Hepatocyte (in vitro differentiated cells): ENCODE measurements around the gene ST6GAL1. TPM values are rescaled to one million over a fixed set of nuclear protein-coding genes. Genes with fewer than 3 reads are reported as not detected.
A peak's percentile ranks its signal among the peaks of the same experiment; 100 is the strongest.

Source experiments
- DNase-seq: peaks from one replicate; pipeline ENCODE4 v3.0.0-alpha.2; 2016; ENCODE audit warnings: low spot score
- H2AFZ ChIP-seq: fragments of 200-600 bp; sonication (generic); 2 replicates; pipeline ENCODE4 v1.6.0; 2016; ENCODE audit warnings: antibody characterized with exemption, mild to moderate bottlenecking
- H3K27ac ChIP-seq: fragments of 200-600 bp; sonication (generic); 2 replicates; pipeline ENCODE4 v1.5.1; 2016; ENCODE audit warnings: mild to moderate bottlenecking
- H3K27me3 ChIP-seq: fragments of 200-600 bp; sonication (generic); 2 replicates; pipeline ENCODE4 v1.6.1; 2016
- H3K36me3 ChIP-seq: fragments of 200-600 bp; sonication (generic); replicated peaks from 2 replicates; pipeline ENCODE4 v1.5.1; 2016; ENCODE audit warnings: low read depth; ENCODE audit not compliant: insufficient read depth
- H3K4me1 ChIP-seq: fragments of 200-600 bp; sonication (generic); 2 replicates; pipeline ENCODE4 v1.5.1; 2016; ENCODE audit warnings: mild to moderate bottlenecking, moderate library complexity; ENCODE audit not compliant: insufficient read depth
- H3K4me2 ChIP-seq: fragments of 200-600 bp; sonication (generic); 2 replicates; pipeline ENCODE4 v1.6.0; 2016
- H3K4me3 ChIP-seq: fragments of 200-600 bp; sonication (generic); 2 replicates; pipeline ENCODE4 v1.5.1; 2016; ENCODE audit warnings: mild to moderate bottlenecking
- H3K79me2 ChIP-seq: fragments of 200-600 bp; sonication (generic); 2 replicates; pipeline ENCODE4 v1.6.0; 2017; ENCODE audit warnings: mild to moderate bottlenecking
- H3K9me2 ChIP-seq: fragments of 200-600 bp; sonication (generic); replicated peaks from 2 replicates; pipeline ENCODE4 v1.6.0; 2017; ENCODE audit warnings: mild to moderate bottlenecking; ENCODE audit not compliant: insufficient read depth
- H3K9me3 ChIP-seq: fragments of 200-600 bp; sonication (generic); 2 replicates; pipeline ENCODE4 v1.5.1; 2016; ENCODE audit warnings: low read depth, mild to moderate bottlenecking
- H4K20me1 ChIP-seq: fragments of 200-600 bp; sonication (generic); 2 replicates; pipeline ENCODE4 v1.6.0; 2016; ENCODE audit warnings: mild to moderate bottlenecking; ENCODE audit not compliant: insufficient read depth, poor library complexity, severe bottlenecking
- EZH2 ChIP-seq: fragments of 200-600 bp; sonication (generic); IDR thresholded peaks from 2 replicates; pipeline ENCODE4 v1.6.1; 2016; ENCODE audit warnings: antibody characterized with exemption, mild to moderate bottlenecking, borderline replicate concordance
- EZH2phosphoT487 ChIP-seq: fragments of 200-600 bp; sonication (generic); IDR thresholded peaks from one replicate; pipeline ENCODE4 v1.6.1; 2018; ENCODE audit warnings: antibody characterized with exemption, mild to moderate bottlenecking, low read depth, moderate library complexity; ENCODE audit not compliant: unreplicated experiment, severe bottlenecking
- WGBS: methylation state at CpG from one replicate; pipeline ENCODE4 v1.1.6; 2016; ENCODE audit warnings: low lambda C conversion rate; ENCODE audit errors: missing lambda C conversion rate; 5-methylcytosine and 5-hydroxymethylcytosine counted together
- polyA plus RNA-seq: library from polyadenylated mRNA; unstranded; fragments of >200 nt; fragmentation: Nextera tagmentation; extraction: Ambion mirVana; gene quantifications from 2 replicates; pipeline ENCODE4 v1.2.1, GENCODE V29; 2016
- total RNA-seq: library from RNA; depleted of rRNA; stranded (reverse); fragments of >200 nt; gene quantifications from 2 replicates; pipeline ENCODE4 v1.2.3, GENCODE V29; 2014
- TF ChIP-seq, protein P1 (sequence below): fragments of 200-600 bp; sonication (generic); IDR thresholded peaks from 2 replicates; pipeline ENCODE4 v1.5.1; 2016; ENCODE audit warnings: antibody characterized with exemption, mild to moderate bottlenecking; ENCODE audit not compliant: poor library complexity

ST6GAL1 gene
- total and polyA plus RNA-seq, 2 experiments from 2014 or later: 57.5 to 109 TPM

GRCh38 chr3:187041362-187042307, 111.3 kb downstream of the ST6GAL1 start:
- no peaks in the 10 kb centered on the region for H3K9me3 ChIP-seq
- peaks cover 19% of the 10 kb centered on the region for H3K4me1 ChIP-seq
- H3K27ac ChIP-seq: peak overlapping the region; percentile 90
- H3K4me2 ChIP-seq: peak overlapping the region; percentile 68
- no peaks in the 10 kb centered on the region for H3K9me2 ChIP-seq
- no peak overlapping the region for H3K4me3 ChIP-seq
- H4K20me1 ChIP-seq: no peaks in the 10 kb centered on the region
- no peak overlapping the region for H2AFZ ChIP-seq
- TF ChIP-seq EZH2: no peak
- no peak for TF ChIP-seq EZH2phosphoT487
- TF ChIP-seq, protein P1, sequence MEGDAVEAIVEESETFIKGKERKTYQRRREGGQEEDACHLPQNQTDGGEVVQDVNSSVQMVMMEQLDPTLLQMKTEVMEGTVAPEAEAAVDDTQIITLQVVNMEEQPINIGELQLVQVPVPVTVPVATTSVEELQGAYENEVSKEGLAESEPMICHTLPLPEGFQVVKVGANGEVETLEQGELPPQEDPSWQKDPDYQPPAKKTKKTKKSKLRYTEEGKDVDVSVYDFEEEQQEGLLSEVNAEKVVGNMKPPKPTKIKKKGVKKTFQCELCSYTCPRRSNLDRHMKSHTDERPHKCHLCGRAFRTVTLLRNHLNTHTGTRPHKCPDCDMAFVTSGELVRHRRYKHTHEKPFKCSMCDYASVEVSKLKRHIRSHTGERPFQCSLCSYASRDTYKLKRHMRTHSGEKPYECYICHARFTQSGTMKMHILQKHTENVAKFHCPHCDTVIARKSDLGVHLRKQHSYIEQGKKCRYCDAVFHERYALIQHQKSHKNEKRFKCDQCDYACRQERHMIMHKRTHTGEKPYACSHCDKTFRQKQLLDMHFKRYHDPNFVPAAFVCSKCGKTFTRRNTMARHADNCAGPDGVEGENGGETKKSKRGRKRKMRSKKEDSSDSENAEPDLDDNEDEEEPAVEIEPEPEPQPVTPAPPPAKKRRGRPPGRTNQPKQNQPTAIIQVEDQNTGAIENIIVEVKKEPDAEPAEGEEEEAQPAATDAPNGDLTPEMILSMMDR: no peak
- WGBS: 79% methylated on average over 8 of the region's 8 CpGs
- no peaks in the 10 kb centered on the region for H3K36me3 ChIP-seq
- peaks cover 36% of the 10 kb centered on the region for H3K79me2 ChIP-seq
- no peak for DNase-seq
- no peaks in the 10 kb centered on the region for H3K27me3 ChIP-seq

DNA sequence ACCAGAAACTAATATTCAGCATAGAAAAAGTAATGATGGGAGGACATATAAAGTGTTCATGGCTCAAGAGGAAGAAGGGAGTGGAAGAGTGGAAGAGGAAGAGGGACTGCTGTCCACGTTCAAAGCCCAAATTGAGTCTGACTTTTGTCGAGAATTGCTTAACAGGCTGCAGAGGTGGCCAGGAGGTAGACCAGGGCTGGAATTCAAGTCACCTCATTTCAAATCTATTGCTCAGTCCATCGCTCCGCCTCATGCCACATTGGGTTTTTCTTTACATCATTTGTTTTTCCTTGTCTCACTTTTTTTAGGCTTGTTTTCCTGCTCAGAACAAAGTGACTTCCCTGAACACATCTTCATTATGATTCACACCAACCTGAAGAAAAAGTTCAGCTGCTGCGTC, 112.0 kb downstream of the ST6GAL1 start:
- DNase-seq: no peak
- peaks cover 19% of the 10 kb centered on the region for H3K4me1 ChIP-seq
- TF ChIP-seq EZH2phosphoT487 (no peak), EZH2 (no peak)
- TF ChIP-seq, protein P1: no peak
- H3K36me3 ChIP-seq: no peaks in the 10 kb centered on the region
- 94% methylated on average over 5 of the region's 5 CpGs for WGBS
- no peaks in the 10 kb centered on the region for H3K9me2 ChIP-seq
- H3K27me3 ChIP-seq: no peaks in the 10 kb centered on the region
- H3K79me2 ChIP-seq: peaks cover 41% of the 10 kb centered on the region
- peak overlapping the region; percentile 90 for H3K27ac ChIP-seq
- no peak overlapping the region for H3K4me2 ChIP-seq
- H2AFZ ChIP-seq: no peak overlapping the region
- no peak overlapping the region for H3K4me3 ChIP-seq
- H4K20me1 ChIP-seq: no peaks in the 10 kb centered on the region
- H3K9me3 ChIP-seq: no peaks in the 10 kb centered on the region

DNA sequence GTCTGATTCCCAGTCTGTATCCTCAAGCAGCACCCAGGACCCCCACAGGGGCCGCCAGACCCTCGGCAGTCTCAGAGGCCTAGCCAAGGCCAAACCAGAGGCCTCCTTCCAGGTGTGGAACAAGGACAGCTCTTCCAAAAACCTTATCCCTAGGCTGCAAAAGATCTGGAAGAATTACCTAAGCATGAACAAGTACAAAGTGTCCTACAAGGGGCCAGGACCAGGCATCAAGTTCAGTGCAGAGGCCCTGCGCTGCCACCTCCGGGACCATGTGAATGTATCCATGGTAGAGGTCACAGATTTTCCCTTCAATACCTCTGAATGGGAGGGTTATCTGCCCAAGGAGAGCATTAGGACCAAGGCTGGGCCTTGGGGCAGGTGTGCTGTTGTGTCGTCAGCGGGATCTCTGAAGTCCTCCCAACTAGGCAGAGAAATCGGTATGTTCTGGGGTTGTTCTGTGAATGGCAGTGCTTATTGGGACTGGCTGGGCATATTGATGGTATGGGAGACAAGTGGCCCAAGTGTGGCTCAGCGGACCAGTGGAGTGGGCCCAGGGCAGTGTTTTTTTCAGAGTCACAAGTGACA, 112.6 kb downstream of the ST6GAL1 start:
- Histone ChIP-seq H3K27me3 (no peaks in the 10 kb centered on the region), H3K27ac (peak overlapping the region; percentile 90), H4K20me1 (no peaks in the 10 kb centered on the region), H3K36me3 (no peaks in the 10 kb centered on the region), H3K9me2 (no peaks in the 10 kb centered on the region), H2AFZ (no peak overlapping the region), H3K4me1 (peaks cover 19% of the 10 kb centered on the region), H3K79me2 (peaks cover 46% of the 10 kb centered on the region), H3K4me2 (no peak overlapping the region), H3K9me3 (no peaks in the 10 kb centered on the region), H3K4me3 (no peak overlapping the region)
- DNase-seq: no peak
- TF ChIP-seq EZH2: no peak
- TF ChIP-seq EZH2phosphoT487: no peak
- TF ChIP-seq, protein P1: no peak
- WGBS: 95% methylated on average over 8 of the region's 8 CpGs
